NCI-H2081 (cell line): Measurements from ENCODE around the gene MRNIP.

Source experiments
- DNase-seq, 2 experiments: peaks; one replicate each; lab custom pipeline; 2025; lab: John Stamatoyannopoulos, UW

Gene MRNIP

DNA sequence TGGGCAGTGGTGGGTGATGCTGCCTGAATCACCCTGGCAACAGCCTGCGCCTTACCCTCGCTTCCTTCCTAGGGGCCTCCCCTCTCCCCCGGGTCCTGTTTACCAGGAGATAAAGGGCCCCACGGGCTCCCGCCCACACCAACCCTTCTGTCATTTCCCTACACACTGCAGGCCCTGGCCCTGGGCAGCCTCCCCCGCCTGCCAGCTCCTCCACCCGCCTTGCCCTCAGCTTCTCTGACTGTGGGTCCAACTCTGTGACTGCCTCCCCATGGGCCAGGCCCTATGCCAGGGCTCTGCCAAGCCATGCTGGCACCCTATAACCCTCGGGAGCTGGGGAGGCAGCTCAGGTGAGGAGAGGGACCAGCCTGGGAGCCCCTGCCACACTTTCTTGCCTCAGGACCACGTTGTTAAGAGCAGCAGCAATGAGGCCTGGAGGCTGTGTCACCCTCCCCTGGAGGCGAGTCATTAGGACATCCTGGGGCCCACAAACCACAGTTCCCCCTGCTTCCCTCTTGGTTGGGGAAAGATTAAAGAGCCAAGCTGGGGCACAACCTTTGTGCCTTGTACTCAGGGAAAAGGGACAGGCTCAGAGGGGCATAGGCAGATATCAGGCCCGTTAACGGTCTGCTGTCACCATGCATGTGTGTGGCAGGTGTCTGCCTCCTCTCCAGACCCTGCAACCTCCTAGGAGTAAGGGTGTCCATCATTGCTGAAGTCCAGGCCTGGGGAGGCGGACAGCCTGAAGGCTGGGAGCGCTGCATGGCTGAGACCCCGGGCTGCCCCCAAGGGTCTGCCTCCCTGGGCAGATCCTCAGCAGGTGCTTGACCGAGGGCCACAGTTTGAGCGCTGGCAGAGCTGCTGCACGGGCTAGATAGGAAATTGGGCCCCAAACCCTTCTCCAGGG lies 54.7 kb downstream of the MRNIP start:
- DNase-seq = peak; percentile 55 to 60

DNA sequence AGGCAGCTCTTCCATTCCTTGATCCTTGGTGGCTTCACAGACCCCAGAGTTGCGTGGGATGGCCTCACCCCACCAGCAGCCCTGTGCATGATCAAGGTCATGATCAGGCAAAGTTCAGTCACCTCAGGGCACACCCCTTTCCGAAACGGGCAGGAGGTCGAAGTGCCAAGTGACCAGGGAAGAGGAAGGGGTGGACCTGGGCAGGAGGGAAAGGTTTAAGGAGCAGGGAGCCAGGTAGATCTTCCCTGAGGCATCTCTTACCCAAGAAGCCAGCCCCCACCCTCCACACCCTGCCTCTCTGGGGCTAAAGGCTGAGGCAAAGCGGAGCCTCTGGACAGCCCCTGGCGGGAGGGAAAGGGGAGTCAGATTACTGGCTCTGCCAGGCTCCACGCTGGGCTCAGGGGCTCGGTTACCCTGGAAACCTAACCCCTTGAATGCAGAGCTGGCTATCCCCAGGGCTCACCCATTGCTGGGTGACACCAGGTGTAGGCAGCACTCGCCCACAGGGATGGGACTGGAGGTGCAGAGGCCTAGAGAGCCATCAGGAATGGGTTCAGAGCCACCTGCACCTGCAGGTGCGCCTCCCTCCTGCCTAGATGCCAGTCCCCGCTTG lies 55.6 kb downstream of the MRNIP start:
- DNase-seq = peak; percentile 64 to 84

DNA sequence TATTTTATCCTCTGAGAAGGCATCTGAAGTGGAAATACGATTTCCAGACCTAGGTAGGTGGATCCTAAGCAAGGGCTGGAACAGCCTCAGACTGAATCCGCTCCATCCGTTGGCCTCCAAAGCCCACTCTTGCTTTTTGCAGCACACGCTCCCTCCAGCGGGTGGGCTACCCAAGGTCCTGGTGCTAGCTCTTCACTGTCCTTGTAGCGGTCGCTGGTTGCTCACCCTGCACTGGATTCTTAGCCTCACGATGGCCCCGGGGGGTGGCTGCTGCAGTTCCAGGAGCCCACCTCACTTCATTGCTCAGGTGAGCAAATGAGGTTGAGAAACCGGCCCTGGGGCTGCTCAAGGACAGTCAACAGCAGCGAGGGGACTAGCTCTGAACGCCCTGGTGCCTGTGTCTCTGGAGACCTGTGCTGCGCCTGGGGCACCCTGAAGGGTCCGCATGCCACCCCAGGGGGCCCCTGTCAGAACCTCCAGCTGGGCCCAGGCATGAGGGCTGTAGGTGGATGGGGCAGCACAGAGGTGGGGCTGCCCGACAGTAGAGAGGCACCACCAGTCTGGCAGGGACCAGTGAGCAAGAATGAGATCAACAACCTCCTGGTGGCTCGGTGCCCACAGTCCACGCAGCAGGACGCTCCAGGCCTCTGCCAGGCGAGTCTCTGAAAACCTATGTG lies 56.3 kb downstream of the MRNIP start:
- no peak for DNase-seq

DNA sequence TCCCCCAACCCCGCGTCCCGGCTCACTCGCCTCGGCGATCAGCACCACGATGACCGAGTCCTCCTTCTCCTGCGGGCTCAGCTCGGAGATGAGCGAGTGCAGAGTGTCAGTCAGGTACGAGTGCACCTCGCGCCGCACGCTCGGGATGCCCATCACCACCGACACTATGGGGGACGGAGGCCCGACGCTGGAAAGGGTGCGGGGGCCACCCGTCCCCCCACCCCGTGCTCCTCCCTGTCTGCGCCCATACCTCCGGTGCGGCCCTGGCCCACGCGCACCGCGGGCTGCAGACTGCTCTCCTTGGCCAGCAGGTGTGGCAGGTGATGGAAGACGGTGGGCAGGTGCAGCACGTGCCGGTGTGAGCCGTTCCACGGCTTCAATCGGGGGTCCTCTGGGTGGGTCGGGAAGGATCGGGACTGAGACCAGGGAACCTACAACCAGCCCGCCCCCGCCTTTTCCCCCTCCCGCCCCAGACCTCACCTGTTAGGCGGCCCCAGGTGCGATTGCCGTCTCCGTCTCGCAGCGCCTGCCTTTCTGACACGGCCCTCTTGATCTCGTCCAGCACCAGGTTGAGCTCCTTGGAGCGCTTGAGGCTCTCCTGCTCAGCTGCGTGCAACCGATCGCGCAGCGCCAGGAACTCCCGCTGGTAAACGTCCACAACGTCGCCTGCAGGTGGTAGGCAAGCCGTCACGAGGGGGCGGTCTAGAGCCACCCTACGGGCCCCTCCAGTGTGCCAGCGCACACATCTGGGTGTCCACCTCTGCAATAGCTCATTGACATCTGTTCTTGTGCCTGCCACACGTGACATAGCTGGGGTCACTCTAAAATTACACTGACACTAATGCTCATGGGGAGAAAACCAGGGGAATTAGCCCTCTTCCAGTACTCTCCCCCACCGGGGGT lies 57.1 kb downstream of the MRNIP start:
- no peak for DNase-seq

DNA sequence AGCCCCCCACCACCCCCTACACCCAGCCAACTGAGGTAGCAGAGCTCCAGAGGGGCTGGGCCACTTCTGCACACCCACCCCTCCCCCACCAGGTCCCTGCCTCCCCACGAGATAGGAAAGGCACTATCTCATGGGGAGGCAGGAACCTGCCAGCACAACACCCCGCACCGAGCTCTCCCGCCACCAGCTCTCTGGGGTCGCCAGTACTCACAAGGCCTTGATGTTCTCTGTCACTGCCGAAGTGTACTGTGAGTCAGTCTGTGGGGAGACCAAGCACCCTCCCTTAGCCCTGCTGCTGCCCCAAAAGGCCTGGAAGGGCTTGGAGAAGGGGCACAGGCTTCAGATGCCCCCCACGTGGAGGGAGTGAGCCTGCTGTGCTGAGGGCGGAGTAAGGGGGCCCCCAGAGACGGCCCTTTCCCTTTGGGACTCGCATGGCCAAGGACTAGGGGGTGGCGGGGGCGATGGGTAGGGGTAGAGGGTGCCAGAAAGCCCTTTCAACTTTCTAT lies 57.9 kb downstream of the MRNIP start:
- DNase-seq = no peak

DNA sequence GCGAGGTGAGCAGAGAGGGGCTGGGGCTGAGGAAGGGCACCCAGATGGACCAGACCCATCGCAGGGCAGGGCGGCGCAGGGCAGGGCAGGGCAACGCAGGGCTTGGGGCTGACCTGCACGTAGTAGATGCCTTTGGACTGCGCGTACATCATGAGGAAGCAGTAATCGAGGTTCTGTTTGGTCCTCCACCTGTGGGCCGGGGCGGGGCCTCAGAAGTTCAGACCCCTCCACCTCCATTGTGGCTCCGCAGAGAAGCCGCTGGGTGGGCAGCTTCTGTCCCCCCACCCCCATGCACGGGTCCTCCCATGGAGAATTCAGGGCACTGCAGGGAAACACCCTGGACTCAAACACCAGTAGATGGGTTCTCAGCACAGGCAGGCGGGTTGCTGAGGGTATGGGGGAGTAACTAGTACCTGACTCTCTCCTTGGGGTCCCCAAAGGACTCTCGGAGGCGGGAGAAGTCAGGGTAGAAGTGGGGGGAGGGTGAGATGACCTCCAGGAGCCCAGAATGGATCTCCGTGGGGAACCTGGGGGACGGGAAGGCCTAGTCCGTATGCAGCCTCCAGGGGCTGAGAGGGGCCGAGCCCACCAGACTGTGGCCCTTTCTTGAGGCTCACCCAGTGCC lies 58.4 kb downstream of the MRNIP start:
- no peak for DNase-seq

DNA sequence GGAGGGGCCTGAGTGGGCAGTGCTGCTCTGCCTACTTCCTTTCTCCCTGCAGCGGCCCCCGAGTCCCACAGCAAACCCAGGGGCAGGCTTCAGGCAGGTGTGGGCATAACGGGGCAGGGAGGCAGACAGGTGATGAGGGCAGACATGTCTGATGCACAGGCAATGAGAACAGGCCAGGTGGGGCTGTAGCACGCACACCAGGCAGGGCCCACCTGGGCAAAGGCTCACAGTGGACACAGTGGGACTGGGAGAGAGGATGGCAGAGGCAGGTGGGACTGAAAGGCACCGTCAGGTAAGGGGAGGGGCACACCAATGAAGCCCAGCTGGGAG lies 59.0 kb downstream of the MRNIP start:
- no peak for DNase-seq

DNA sequence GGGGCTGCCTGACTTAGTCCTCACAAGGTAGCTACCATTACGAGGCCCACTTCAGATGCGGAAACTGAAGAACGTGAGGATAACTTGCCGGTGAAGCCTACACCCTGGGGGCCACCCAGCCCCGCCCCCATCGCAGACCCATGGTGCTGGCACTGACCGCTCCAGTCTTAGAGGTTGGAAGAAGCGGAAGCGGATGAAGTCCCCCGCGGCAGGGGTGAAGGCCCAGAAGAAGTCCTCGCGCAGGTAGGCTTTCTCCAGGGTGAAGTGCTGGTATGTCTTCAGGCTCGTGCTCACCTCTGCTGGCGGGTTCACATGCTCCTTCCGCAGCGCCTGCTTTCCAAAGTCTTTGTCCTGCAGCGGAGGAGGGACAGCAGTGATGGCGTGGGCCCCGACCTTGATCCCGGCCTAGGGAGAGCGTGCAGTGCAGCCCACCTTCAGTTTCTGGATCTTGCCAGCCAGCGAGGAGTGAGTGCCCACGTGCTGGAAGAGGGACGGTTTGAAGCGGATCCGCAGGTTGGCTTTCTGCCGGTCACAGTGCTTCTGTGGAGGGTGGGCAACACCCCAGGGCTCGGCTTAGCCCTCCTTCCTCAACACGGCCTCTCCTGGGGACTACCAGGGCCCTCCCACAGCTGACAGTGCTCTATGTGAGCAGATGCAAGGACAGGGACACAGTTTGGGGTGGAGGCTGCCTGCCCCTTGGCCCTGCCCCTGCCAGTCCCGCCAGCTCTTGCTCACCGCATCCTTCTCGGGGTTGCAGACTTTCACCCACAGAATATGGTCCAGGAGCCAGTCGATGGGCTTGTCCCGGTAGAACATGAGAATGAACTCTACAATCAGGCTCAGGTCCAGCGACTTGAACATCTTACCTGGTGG lies 59.6 kb downstream of the MRNIP start:
- DNase-seq = no peak

DNA sequence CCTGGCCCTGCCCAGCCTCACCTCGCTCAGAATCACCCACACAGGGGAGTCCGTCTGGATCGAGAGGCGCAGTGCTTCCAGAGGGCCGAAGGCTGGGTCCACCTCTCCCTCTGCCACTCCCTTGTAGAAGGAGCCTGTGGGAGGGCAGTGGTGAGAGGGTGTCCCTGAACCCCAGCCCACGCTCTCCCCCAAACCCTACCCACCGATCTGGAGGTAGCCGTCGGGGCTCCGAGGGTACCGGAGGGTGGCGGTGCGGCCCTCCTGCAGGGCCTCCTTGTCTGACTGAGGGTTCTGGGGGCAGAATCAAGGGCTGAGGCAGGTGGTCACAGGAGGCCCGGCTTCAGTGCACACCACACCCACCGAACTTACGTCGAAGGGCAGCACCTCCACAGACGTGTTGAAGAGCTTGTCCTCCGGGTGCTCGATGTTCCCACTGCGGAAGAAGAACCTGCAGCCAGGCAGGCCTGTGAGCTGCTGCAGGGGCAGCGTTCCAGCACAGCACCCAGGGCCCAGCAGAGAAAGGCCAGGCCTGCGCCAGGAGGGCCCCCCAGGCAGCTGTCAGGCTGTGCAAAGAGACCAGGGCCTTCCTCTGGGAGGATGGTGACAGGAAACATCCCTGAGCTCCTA lies 60.4 kb downstream of the MRNIP start:
- no peak for DNase-seq

DNA sequence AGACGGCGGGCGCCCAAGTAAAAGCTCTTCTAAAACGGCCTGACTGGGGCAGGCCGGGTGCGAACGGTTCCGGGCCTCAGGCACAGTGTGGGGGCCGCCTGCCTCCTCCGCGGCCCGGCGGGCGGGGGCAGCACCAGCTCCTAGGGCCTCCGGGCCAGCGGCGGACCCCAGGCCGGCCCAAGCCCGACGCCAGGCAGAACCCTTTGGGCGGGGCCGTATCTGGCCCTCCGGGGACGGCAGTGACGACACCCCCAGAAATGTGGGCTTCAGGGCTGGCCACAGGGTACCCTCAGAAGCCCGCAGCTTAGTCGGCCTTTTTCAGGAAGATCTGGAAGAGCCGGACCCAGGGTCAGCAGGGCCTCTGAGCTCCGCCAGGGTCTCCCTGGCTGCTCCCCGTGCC lies 60.9 kb downstream of the MRNIP start:
- no peak for DNase-seq

DNA sequence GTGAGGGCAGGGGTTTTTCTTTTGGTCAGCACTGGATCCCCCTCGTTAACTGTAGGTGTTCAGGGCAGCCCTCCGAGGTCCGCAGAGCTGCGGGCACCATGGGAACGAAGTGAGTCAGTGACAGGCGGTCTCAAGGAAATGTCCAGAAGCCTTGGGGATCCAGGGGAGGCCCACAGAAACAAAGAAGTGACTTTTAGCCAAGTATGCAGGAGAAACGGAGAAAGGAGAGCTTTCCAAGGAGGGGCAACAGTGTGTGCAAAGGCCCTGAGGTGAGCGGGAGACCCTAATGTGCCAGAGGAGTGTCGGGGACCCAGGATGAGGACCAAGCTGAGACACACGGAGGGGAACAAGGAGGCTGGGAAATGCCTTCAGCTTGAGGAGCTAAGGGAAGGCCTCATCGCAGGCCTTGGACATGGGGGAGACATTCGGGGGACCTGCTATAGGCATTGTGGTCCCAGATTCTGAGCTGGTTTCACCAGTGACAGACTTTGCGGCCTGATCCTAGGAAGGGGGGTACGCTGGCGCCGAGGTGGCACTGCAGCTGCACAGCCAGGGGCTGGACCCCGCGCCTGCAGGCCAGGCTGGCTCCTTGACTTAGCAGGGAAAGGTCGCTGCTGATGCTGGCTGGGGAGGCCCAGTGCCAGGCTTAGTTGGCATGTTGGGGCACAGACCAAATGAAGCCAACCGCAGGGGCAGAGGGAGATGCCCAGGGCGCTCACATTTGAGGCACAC lies 61.6 kb downstream of the MRNIP start:
- DNase-seq = no peak

DNA sequence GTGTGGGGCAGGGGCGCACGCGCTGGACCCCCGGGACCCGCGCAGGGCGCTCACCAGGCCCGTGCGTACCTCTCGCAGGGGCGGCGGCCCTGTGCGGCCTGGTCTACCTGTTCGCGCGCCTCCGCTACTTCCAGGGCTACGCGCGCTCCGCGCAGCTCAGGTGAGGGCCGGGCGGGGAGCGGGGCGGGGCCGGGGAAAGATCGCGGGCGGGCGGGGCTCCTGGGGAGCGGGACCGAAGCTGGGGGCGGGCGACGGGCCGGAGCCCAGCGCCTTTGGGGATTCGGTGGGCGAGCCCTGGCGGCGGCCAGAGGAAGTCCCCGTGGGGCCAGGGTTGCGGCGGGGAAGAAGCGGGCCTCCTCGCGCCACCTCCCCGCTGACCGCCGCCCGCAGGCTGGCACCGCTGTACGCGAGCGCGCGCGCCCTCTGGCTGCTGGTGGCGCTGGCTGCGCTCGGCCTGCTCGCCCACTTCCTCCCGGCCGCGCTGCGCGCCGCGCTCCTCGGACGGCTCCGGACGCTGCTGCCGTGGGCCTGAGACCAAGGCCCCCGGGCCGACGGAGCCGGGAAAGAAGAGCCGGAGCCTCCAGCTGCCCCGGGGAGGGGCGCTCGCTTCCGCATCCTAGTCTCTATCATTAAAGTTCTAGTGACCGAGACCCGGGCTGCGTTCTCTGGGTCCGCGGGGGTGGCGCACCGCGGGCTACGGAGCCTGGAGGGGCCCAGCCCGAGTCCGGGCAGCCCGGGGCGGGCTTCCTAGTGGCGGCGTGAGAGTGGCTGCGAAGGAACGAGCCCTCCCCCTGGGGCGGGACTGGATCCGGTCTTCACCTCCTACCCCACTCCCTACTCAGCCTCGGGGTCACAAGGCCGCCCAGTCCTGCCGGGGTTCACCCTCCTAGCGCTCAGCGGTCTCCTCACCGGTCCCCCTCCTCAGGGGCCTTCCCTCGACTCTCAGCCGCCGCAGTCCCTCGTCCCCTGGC lies 62.5 kb downstream of the MRNIP start:
- DNase-seq = peak; percentile 78 to 81

DNA sequence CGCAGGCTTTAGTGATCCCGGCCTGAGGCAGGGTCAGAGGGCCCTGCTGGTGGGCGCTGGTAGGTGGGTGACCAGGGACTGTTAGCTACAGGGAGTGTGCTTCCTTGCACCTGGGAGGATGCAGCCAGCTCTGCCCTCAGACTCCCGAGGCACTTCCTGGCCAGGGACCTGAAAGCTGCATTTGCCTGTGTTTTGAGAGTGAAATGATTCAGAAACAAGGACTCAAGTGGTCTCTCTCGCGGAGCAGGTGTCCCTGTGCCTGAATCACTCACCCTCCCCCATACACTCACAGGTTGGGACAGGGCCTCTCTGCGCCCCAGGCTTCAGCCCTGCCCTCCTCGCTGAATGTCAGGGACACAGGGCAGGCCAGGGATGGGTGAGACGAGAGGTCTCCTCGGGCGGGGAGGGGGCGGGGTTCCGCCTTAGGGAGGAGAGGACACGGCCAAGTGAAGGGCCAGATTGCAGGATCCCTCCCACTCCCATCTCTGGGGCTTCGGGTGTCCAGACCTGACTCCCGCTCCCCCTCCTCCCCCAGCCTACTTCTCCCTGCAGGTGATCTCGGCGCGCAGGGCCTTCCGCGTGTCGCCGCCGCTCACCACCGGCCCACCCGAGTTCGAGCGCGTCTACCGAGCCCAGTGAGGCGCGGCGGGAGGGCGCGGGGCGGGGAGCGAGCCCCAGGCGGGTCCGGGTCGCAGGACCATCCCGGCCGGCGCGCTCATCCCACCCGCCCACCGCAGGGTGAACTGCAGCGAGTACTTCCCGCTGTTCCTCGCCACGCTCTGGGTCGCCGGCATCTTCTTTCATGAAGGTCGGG lies 63.4 kb downstream of the MRNIP start:
- DNase-seq = peak; percentile 22 to 45

DNA sequence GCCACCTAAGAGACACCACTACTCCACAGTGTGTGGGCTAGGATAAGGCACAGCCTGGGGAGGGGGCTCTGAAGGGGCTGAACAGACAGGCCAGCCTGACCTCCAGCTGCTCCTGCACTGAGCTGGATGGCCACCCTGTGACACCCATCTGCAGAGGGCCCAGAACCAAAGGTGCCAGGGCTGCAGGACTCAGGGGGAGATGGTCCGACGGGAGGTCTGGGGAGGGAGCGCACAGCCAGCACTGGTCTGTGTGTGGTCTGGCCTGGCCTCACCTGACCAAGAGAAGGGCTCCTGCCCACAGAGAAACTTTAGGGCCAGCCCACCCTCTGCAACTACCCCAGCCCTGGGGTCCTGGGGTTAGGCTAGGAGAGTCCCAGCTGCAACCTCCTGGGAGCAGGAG lies 64.0 kb downstream of the MRNIP start:
- DNase-seq = no peak

DNA sequence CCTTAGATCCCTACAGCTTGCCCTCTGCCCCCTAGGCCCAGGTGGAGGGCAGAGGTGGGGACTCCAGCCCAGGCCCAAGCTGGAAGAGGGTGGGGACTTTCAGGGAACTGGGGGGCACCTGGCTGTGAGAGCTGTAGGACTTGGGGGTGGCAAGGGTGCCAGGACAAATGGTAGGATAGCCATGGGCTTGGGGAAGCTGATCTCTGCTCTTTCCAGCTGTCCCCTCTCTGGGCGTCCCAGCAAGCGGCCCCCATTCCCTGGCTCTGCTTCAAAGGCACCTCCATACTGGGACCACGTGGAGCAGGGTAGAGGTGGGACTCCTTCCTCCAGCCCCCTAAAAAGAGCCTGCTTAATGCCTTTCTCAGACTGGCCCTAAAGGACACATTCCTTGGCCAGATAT lies 64.4 kb downstream of the MRNIP start:
- DNase-seq = no peak

DNA sequence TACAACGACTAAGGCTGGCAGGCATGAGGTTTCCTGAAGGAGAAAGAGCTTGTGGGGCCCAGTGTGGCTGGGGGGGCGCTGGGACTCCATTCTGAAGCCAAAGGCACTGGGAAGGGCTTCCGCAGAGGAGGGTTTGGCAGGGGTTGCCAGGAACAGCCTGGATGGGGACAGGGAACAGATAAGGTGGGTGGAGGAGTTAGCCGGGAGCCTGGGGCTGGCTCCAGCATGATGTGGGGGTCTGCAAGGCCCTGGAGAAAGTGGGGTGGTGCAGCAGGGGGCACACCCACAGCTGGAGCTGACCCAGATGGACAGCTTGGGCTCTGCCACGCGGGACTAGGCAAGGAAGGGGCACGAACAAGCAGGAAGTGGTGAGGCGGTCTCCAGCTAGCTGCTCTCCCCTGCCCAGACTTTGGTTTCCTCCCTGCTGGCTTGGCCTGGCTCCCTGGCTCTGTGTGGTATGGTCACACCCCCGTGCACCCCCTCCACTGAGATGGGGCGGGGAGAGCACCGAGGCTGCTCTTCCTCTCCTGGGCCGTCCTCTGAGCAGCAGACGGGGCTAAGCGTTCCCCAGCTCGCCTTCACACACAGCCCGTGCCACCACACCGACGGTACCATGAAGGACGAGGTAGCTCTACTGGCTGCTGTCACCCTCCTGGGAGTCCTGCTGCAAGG lies 65.0 kb downstream of the MRNIP start, which contains the start of gene LTC4S:
LTC4S (plus strand) TSS at position 519 of the 672 bp plus-strand sequence; CDS start at position 614, 95 bp downstream.
- DNase-seq = no peak
